H9 (cell line): ENCODE measurements around the gene HSPA2. TPM values are rescaled to one million over a fixed set of nuclear protein-coding genes. Genes with fewer than 3 reads are reported as not detected.
A peak's percentile ranks its signal among the peaks of the same experiment; 100 is the strongest.

Source experiments
- DNase-seq: peaks from one replicate; pipeline ENCODE4 v3.0.0-alpha.2; 2017
- H2AFZ ChIP-seq: one replicate; pipeline ENCODE4 v1.6.1; 2013; ENCODE audit warnings: mild to moderate bottlenecking, low read length, control low read depth, moderate library complexity
- H2AK5ac ChIP-seq: 2 replicates; pipeline ENCODE4 v1.6.1; 2013; ENCODE audit warnings: low read length, control low read depth, mixed read lengths; ENCODE audit not compliant: insufficient read length
- H2BK120ac ChIP-seq: one replicate; pipeline ENCODE4 v1.6.1; 2013; ENCODE audit warnings: low read depth, mild to moderate bottlenecking, low read length, control low read depth, inconsistent platforms; ENCODE audit not compliant: poor library complexity, severe bottlenecking
- H2BK12ac ChIP-seq: 2 replicates; pipeline ENCODE4 v1.6.1; 2013; ENCODE audit warnings: low read length, control low read depth, mixed read lengths, low read depth; ENCODE audit not compliant: insufficient read length
- H2BK15ac ChIP-seq: 2 replicates; pipeline ENCODE4 v1.6.1; 2013; ENCODE audit warnings: low read depth, low read length, control low read depth
- H2BK20ac ChIP-seq: one replicate; pipeline ENCODE4 v1.6.1; 2013; ENCODE audit warnings: low read depth, mild to moderate bottlenecking, low read length, control low read depth, inconsistent platforms; ENCODE audit not compliant: poor library complexity, severe bottlenecking
- H2BK5ac ChIP-seq: 2 replicates; pipeline ENCODE4 v1.6.1; 2013; ENCODE audit warnings: low read length, control low read depth, mixed read lengths; ENCODE audit not compliant: insufficient read length
- H3K14ac ChIP-seq: 2 replicates; pipeline ENCODE4 v1.6.1; 2013; ENCODE audit warnings: low read length, control low read depth; ENCODE audit not compliant: insufficient read depth
- H3K18ac ChIP-seq: 2 replicates; pipeline ENCODE4 v1.6.1; 2013; ENCODE audit warnings: low read depth, mild to moderate bottlenecking, mixed read lengths, low read length, control low read depth; ENCODE audit not compliant: insufficient read length
- H3K23ac ChIP-seq: 2 replicates; pipeline ENCODE4 v1.6.1; 2013; ENCODE audit warnings: low read length, control low read depth, mixed read lengths, low read depth; ENCODE audit not compliant: insufficient read length
- H3K23me2 ChIP-seq: 2 replicates; pipeline ENCODE4 v1.6.1; 2013; ENCODE audit warnings: low read depth, mild to moderate bottlenecking, mixed read lengths, low read length, control low read depth; ENCODE audit not compliant: insufficient read length, poor library complexity, severe bottlenecking
- H3K27ac ChIP-seq: 2 replicates; pipeline ENCODE4 v1.5.1; 2013; ENCODE audit warnings: low read length, control low read depth, mixed read lengths, low read depth; ENCODE audit not compliant: insufficient read length
- H3K27me3 ChIP-seq: 2 replicates; pipeline ENCODE4 v1.6.1; 2013; ENCODE audit warnings: low read length, control low read depth, inconsistent platforms; ENCODE audit not compliant: insufficient read depth
- H3K4ac ChIP-seq: 2 replicates; pipeline ENCODE4 v1.6.1; 2013; ENCODE audit warnings: low read depth, mild to moderate bottlenecking, control low read depth, inconsistent platforms, low read length, moderate library complexity
- H3K4me1 ChIP-seq: 2 replicates; pipeline ENCODE4 v1.6.1; 2013; ENCODE audit warnings: low read length, control low read depth, inconsistent platforms; ENCODE audit not compliant: insufficient read depth
- H3K4me2 ChIP-seq: 2 replicates; pipeline ENCODE4 v1.6.1; 2013; ENCODE audit warnings: low read length, control low read depth, mixed read lengths; ENCODE audit not compliant: insufficient read length, insufficient read depth
- H3K56ac ChIP-seq: 2 replicates; pipeline ENCODE4 v1.6.1; 2013; ENCODE audit warnings: low read depth, mild to moderate bottlenecking, mixed read lengths, low read length, control low read depth; ENCODE audit not compliant: insufficient read length
- H3K79me1 ChIP-seq: 2 replicates; pipeline ENCODE4 v1.6.1; 2013; ENCODE audit warnings: low read depth, mild to moderate bottlenecking, moderate library complexity, low read length, control low read depth, inconsistent platforms; ENCODE audit not compliant: insufficient read depth, poor library complexity, severe bottlenecking
- H3K79me2 ChIP-seq: 2 replicates; pipeline ENCODE4 v1.6.1; 2013; ENCODE audit warnings: low read length, control low read depth, inconsistent platforms; ENCODE audit not compliant: insufficient read depth
- H3K9ac ChIP-seq: 2 replicates; pipeline ENCODE4 v1.6.1; 2013; ENCODE audit warnings: low read length, control low read depth, mixed read lengths; ENCODE audit not compliant: insufficient read length; ENCODE audit errors: extremely low read depth
- H3K9me3 ChIP-seq: one replicate; pipeline ENCODE4 v1.6.1; 2013; ENCODE audit warnings: low read depth, low read length, inconsistent platforms; ENCODE audit not compliant: control insufficient read depth
- H3T11ph ChIP-seq: one replicate; pipeline ENCODE4 v1.6.1; 2013; ENCODE audit warnings: mild to moderate bottlenecking, low read length, control low read depth, inconsistent platforms
- H4K20me1 ChIP-seq: one replicate; pipeline ENCODE4 v1.6.1; 2013; ENCODE audit not compliant: control insufficient read depth, insufficient read length, insufficient read depth
- H4K5ac ChIP-seq: 2 replicates; pipeline ENCODE4 v1.6.1; 2013; ENCODE audit warnings: low read depth, mild to moderate bottlenecking, mixed read lengths, low read length, control low read depth; ENCODE audit not compliant: insufficient read length
- H4K8ac ChIP-seq: replicated peaks from 2 replicates; pipeline ENCODE4 v1.6.1; 2013; ENCODE audit warnings: low read length, control low read depth, mixed read lengths, low read depth; ENCODE audit not compliant: insufficient read length
- H4K91ac ChIP-seq: 2 replicates; pipeline ENCODE4 v1.6.1; 2013; ENCODE audit warnings: low read depth, mild to moderate bottlenecking, moderate library complexity, mixed read lengths, low read length, control low read depth; ENCODE audit not compliant: insufficient read length
- H3K27ac Mint-ChIP-seq, 3 experiments: 2 replicates in 2 of 3; 3 replicates in 1 of 3; pipeline ENCODE4 v1.8.0; 2020 to 2021; ENCODE audit warnings: mixed read lengths in 3 of 3, mild to moderate bottlenecking in 1 of 3, moderate library complexity in 1 of 3
- H3K27me3 Mint-ChIP-seq: 2 replicates; pipeline ENCODE4 v1.8.0; 2021; ENCODE audit warnings: low read depth, mild to moderate bottlenecking, moderate library complexity, mixed read lengths
- H3K36me3 Mint-ChIP-seq, 3 experiments: 2 replicates in 2 of 3; 3 replicates in 1 of 3; pipeline ENCODE4 v1.8.0; 2020 to 2021; ENCODE audit warnings: low read depth in 3 of 3, mixed read lengths in 3 of 3; ENCODE audit not compliant: insufficient read depth in 1 of 3
- H3K4me1 Mint-ChIP-seq, 2 experiments: 2 replicates each; pipeline ENCODE4 v1.8.0; 2020; ENCODE audit warnings: mixed read lengths in 2 of 2
- H3K4me3 Mint-ChIP-seq, 2 experiments: 2 replicates in 1 of 2; 3 replicates in 1 of 2; pipeline ENCODE4 v1.8.0; 2020 to 2021; ENCODE audit warnings: mild to moderate bottlenecking in 2 of 2, mixed read lengths in 2 of 2, moderate library complexity in 1 of 2
- H3K9me3 Mint-ChIP-seq, 2 experiments: 2 replicates in 1 of 2; 3 replicates in 1 of 2; pipeline ENCODE4 v1.8.0; 2020; ENCODE audit warnings: mild to moderate bottlenecking in 2 of 2, mixed read lengths in 2 of 2, moderate library complexity in 1 of 2
- CTCF ChIP-seq: fragments of 200-600 bp; sonication (generic); conservative IDR thresholded peaks from 3 replicates; pipeline ENCODE4 v1.8.0; 2021; ENCODE audit warnings: antibody characterized with exemption, mild to moderate bottlenecking
- WGBS: extraction: QIAGEN DNeasy Blood & Tissue Kit; methylation state at CpG from one replicate; pipeline ENCODE4 v1.1.7; 2013; ENCODE audit warnings: missing lambda C conversion rate, low lambda C conversion rate, mixed read lengths; ENCODE audit not compliant: insufficient read length; ENCODE audit errors: extremely low coverage; 5-methylcytosine and 5-hydroxymethylcytosine counted together
- total RNA-seq: library from RNA; stranded (reverse); gene quantifications from 2 replicates; pipeline ENCODE4 v1.2.1, GENCODE V29; 2021

The HSPA2 gene
- total RNA-seq, 1 experiment from 2014 or later, result 25.8 TPM

- Histone ChIP-seq H2AK5ac (no peak overlapping the region), H3K27me3 (no peaks in the 10 kb centered on the region), H3T11ph (no peak overlapping the region), H2BK15ac (no peak overlapping the region), H3K4me1 (no peaks in the 10 kb centered on the region; the same call in 1 of the 2 replicates), H4K91ac (no peak overlapping the region), H3K4ac (no peak overlapping the region), H3K56ac (no peak overlapping the region), H3K9ac (no peak overlapping the region), H3K79me1 (no peaks in the 10 kb centered on the region), H4K20me1 (no peaks in the 10 kb centered on the region), H2BK20ac (no peak overlapping the region), H2BK12ac (no peak overlapping the region), H3K27ac (peak overlapping the region; percentile 15), H3K23ac (no peak overlapping the region), H3K14ac (no peak overlapping the region), H3K4me2 (peak overlapping the region; percentile 11), H3K23me2 (no peaks in the 10 kb centered on the region), H4K5ac (no peak overlapping the region), H2AFZ (no peak overlapping the region), H3K79me2 (no peaks in the 10 kb centered on the region), H2BK5ac (no peak overlapping the region), H3K18ac (no peak overlapping the region), H2BK120ac (no peak overlapping the region), H3K9me3 (no peaks in the 10 kb centered on the region), H4K8ac (no peak overlapping the region)
- DNase-seq, result no peak
- Mint-ChIP-seq H3K27me3 (no peaks in the 10 kb centered on the region), H3K4me1 (peaks cover 25 to 29% of the 10 kb centered on the region in 2 experiments), H3K27ac (peak overlapping the region; percentile 65 to 98 (median 97); a peak in 6 of 7 replicates), H3K9me3 (no peaks in the 10 kb centered on the region), H3K4me3 (no peak overlapping the region; a peak in 1 of 5 replicates), H3K36me3 (no peaks in the 10 kb centered on the region)
- no CpG with 5 or more reads among the region's 3 CpGs for WGBS
- TF ChIP-seq CTCF, result no peak
Measured at GRCh38 chr14:64573109-64573508, 32.6 kb downstream of the HSPA2 start.
